Measurements from ENCODE around the gene CRIP2.

The CRIP2 gene

GRCh38 chr14:105437723-105438500 lies 36.7 kb upstream of the CRIP2 start:
- no peak overlapping the region for H3K4me3 ChIP-seq (replicated peaks; ENCODE audit: low read depth, low read length)
- no peak for DNase-seq (ENCODE audit: low read depth)
- TF ChIP-seq CTCF (IDR thresholded peaks at IDR 0.05; ENCODE audit: low read length, missing control alignments): no peak

- no peak overlapping the region for H3K4me3 ChIP-seq (replicated peaks; ENCODE audit: low read depth, low read length)
- no peak for TF ChIP-seq CTCF (IDR thresholded peaks at IDR 0.05; ENCODE audit: low read length, missing control alignments)
- DNase-seq (ENCODE audit: low read depth): no peak
Observed at GRCh38 chr14:105439179-105439578, 35.4 kb upstream of the CRIP2 start.

GRCh38 chr14:105439710-105440553 lies 34.7 kb upstream of the CRIP2 start:
- TF ChIP-seq CTCF (IDR thresholded peaks at IDR 0.05; ENCODE audit: low read length, missing control alignments): no peak
- no peak overlapping the region for H3K4me3 ChIP-seq (replicated peaks; ENCODE audit: low read depth, low read length)
- DNase-seq (ENCODE audit: low read depth): no peak

- DNase-seq (ENCODE audit: low read depth): no peak
- no peak overlapping the region for H3K4me3 ChIP-seq (replicated peaks; ENCODE audit: low read depth, low read length)
- TF ChIP-seq CTCF (IDR thresholded peaks at IDR 0.05; ENCODE audit: low read length, missing control alignments): no peak
Observed at GRCh38 chr14:105440554-105440900, 34.1 kb upstream of the CRIP2 start.

- TF ChIP-seq CTCF (IDR thresholded peaks at IDR 0.05; ENCODE audit: low read length, missing control alignments): no peak
- H3K4me3 ChIP-seq (replicated peaks; ENCODE audit: low read depth, low read length): no peak overlapping the region
- DNase-seq (ENCODE audit: low read depth): no peak
Observed at GRCh38 chr14:105440992-105441391, 33.6 kb upstream of the CRIP2 start.

GRCh38 chr14:105442125-105442524 lies 32.5 kb upstream of the CRIP2 start:
- no peak for TF ChIP-seq CTCF (IDR thresholded peaks at IDR 0.05; ENCODE audit: low read length, missing control alignments)
- no peak for DNase-seq (ENCODE audit: low read depth)
- H3K4me3 ChIP-seq (replicated peaks; ENCODE audit: low read depth, low read length): no peak overlapping the region
